Smooth muscle cell (in vitro differentiated cells): ENCODE results near the gene PCDH15. TPM values are rescaled to one million over a fixed set of nuclear protein-coding genes. Genes with fewer than 3 reads are reported as not detected.

Source experiments
- DNase-seq: peaks from one replicate; lab custom pipeline; 2025; ENCODE audit not compliant: unreplicated experiment; lab: John Stamatoyannopoulos, UW
- H2AFZ ChIP-seq: fragments of 200-600 bp; sonication (generic); 2 replicates; pipeline ENCODE4 v1.6.0; 2016; ENCODE audit warnings: antibody characterized with exemption, low read depth, mild to moderate bottlenecking
- H3F3A ChIP-seq: fragments of 200-600 bp; sonication (generic); 2 replicates; pipeline ENCODE4 v1.6.0; 2017; ENCODE audit warnings: antibody characterized with exemption, low read depth
- H3K27ac ChIP-seq: fragments of 200-600 bp; sonication (generic); 2 replicates; pipeline ENCODE4 v1.5.1; 2016; ENCODE audit warnings: low read depth, mild to moderate bottlenecking
- H3K27me3 ChIP-seq: fragments of 200-600 bp; sonication (generic); 2 replicates; pipeline ENCODE4 v1.6.1; 2016; ENCODE audit warnings: low read depth, mild to moderate bottlenecking
- H3K36me3 ChIP-seq: fragments of 200-600 bp; sonication (generic); 2 replicates; pipeline ENCODE4 v1.5.1; 2016; ENCODE audit warnings: low read depth
- H3K4me1 ChIP-seq: fragments of 200-600 bp; sonication (generic); 2 replicates; pipeline ENCODE4 v1.5.1; 2016; ENCODE audit warnings: low read depth
- H3K4me2 ChIP-seq: fragments of 200-600 bp; sonication (generic); 2 replicates; pipeline ENCODE4 v1.6.0; 2016; ENCODE audit warnings: mild to moderate bottlenecking
- H3K4me3 ChIP-seq: fragments of 200-600 bp; sonication (generic); 2 replicates; pipeline ENCODE4 v1.5.1; 2016; ENCODE audit warnings: mild to moderate bottlenecking
- H3K79me2 ChIP-seq: fragments of 200-600 bp; sonication (generic); 2 replicates; pipeline ENCODE4 v1.6.0; 2016; ENCODE audit warnings: low read depth, mild to moderate bottlenecking
- H3K9ac ChIP-seq: fragments of 200-600 bp; sonication (generic); 2 replicates; pipeline ENCODE4 v1.6.0; 2016; ENCODE audit warnings: low read depth
- H3K9me3 ChIP-seq: fragments of 200-600 bp; sonication (generic); replicated peaks from 2 replicates; pipeline ENCODE4 v1.5.1; 2016; ENCODE audit warnings: low read depth
- H4K20me1 ChIP-seq: fragments of 200-600 bp; sonication (generic); 2 replicates; pipeline ENCODE4 v1.6.0; 2016; ENCODE audit warnings: low read depth
- WGBS: methylation state at CpG from one replicate; pipeline ENCODE4 v1.1.7; 2016; ENCODE audit warnings: low lambda C conversion rate; 5-methylcytosine and 5-hydroxymethylcytosine counted together
- polyA plus RNA-seq: library from polyadenylated mRNA; unstranded; fragments of >200 nt; fragmentation: Nextera tagmentation; extraction: Ambion mirVana; gene quantifications from 2 replicates; pipeline ENCODE4 v1.2.1, GENCODE V29; 2016
- total RNA-seq: library from RNA; depleted of rRNA; stranded (reverse); fragments of >200 nt; gene quantifications from 2 replicates; pipeline ENCODE4 v1.2.3, GENCODE V29; 2014
- TF ChIP-seq, protein P1 (sequence below): fragments of 200-600 bp; sonication (generic); IDR thresholded peaks from 2 replicates; pipeline ENCODE4 v1.5.1; 2017; ENCODE audit warnings: borderline replicate concordance, mild to moderate bottlenecking, antibody characterized with exemption; ENCODE audit not compliant: insufficient read depth, poor library complexity, severe bottlenecking

The PCDH15 gene
- total and polyA plus RNA-seq, 2 experiments from 2014 or later: not detected

- Histone ChIP-seq H3K27ac (no peak overlapping the region), H3K9me3 (no peaks in the 10 kb centered on the region), H3K79me2 (no peaks in the 10 kb centered on the region), H3K27me3 (no peaks in the 10 kb centered on the region), H3K4me1 (no peaks in the 10 kb centered on the region), H3K9ac (no peak overlapping the region), H3K4me2 (no peak overlapping the region), H3K36me3 (no peaks in the 10 kb centered on the region), H2AFZ (no peak overlapping the region), H3K4me3 (no peak overlapping the region), H3F3A (no peaks in the 10 kb centered on the region), H4K20me1 (no peaks in the 10 kb centered on the region)
- no peak for DNase-seq
- 87% methylated on average over 1 of the region's 1 CpG for WGBS
- TF ChIP-seq, protein P1, sequence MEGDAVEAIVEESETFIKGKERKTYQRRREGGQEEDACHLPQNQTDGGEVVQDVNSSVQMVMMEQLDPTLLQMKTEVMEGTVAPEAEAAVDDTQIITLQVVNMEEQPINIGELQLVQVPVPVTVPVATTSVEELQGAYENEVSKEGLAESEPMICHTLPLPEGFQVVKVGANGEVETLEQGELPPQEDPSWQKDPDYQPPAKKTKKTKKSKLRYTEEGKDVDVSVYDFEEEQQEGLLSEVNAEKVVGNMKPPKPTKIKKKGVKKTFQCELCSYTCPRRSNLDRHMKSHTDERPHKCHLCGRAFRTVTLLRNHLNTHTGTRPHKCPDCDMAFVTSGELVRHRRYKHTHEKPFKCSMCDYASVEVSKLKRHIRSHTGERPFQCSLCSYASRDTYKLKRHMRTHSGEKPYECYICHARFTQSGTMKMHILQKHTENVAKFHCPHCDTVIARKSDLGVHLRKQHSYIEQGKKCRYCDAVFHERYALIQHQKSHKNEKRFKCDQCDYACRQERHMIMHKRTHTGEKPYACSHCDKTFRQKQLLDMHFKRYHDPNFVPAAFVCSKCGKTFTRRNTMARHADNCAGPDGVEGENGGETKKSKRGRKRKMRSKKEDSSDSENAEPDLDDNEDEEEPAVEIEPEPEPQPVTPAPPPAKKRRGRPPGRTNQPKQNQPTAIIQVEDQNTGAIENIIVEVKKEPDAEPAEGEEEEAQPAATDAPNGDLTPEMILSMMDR: no peak
Observed at GRCh38 chr10:54667136-54667535, 133.9 kb downstream of the PCDH15 start.

DNA sequence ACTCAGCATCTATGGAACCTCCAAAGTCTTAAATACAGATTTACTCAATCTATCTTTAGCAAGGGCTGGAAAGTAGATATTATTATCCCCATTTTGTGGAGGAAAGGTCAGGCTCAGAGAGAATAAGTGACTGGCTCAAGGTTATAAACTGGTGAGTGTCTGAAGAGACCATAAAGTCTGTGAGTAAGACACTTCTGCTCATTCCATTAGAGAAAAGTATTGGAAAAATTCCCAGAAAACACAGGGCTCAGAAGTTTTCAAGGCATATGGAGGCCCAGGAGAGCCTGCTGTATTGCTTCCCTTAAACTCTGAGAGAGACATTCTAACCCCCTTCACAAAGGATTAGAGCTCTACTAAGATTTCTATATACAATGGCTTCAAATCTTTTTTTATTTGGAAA, 134.8 kb downstream of the PCDH15 start:
- H3K79me2 ChIP-seq: no peaks in the 10 kb centered on the region
- no peak overlapping the region for H3K4me3 ChIP-seq
- TF ChIP-seq, protein P1: no peak
- H4K20me1 ChIP-seq: no peaks in the 10 kb centered on the region
- H3K27ac ChIP-seq: no peak overlapping the region
- no peak overlapping the region for H3K4me2 ChIP-seq
- no peaks in the 10 kb centered on the region for H3K36me3 ChIP-seq
- no peak overlapping the region for H3K9ac ChIP-seq
- H2AFZ ChIP-seq: no peak overlapping the region
- H3K27me3 ChIP-seq: no peaks in the 10 kb centered on the region
- H3K9me3 ChIP-seq: no peaks in the 10 kb centered on the region
- DNase-seq: no peak
- no peaks in the 10 kb centered on the region for H3F3A ChIP-seq
- H3K4me1 ChIP-seq: no peaks in the 10 kb centered on the region

DNA sequence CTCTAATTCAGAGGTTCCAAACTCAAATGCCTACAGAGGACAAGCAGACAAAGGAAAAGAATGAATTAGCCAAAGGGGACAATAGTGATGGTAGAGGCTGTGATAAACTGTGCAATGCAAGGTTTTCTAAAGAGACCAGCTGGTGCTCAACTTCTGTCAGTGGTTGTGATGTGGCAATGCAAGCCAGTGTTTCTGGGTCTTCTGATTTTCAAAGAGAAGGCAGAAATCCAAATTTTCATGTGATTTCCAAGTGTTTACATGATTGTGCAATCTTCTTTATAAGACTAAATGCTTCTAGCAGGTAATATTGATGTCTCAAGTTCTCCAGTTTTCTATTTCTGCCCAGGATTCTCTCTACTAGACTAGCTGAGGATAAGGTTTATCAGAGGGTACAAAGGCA, 135.9 kb downstream of the PCDH15 start:
- no peak overlapping the region for H3K27ac ChIP-seq
- H3K79me2 ChIP-seq: no peaks in the 10 kb centered on the region
- no peaks in the 10 kb centered on the region for H3K9me3 ChIP-seq
- no peaks in the 10 kb centered on the region for H3K4me1 ChIP-seq
- no peak overlapping the region for H3K4me3 ChIP-seq
- no peak for DNase-seq
- H3K27me3 ChIP-seq: no peaks in the 10 kb centered on the region
- H3K9ac ChIP-seq: no peak overlapping the region
- no peaks in the 10 kb centered on the region for H3K36me3 ChIP-seq
- no peaks in the 10 kb centered on the region for H3F3A ChIP-seq
- H2AFZ ChIP-seq: no peak overlapping the region
- TF ChIP-seq, protein P1: no peak
- no peaks in the 10 kb centered on the region for H4K20me1 ChIP-seq
- H3K4me2 ChIP-seq: no peak overlapping the region

DNA sequence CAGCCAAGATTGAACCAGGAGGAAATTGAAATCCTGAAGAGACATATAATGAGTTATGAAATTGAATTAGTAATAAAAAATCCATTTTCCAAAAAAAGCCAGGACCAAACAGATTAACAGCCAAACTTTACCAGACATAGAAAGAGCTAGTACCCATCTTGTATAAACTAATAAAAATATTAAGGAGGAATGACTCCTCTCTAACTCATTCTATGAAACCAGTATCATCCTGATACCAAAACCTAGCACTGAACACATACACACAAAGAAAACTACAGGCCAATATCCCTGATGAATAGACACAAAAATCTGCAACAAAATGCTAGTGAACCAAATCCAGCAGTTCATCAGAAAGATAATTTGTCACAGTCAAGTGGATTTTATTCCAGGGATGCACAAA, 140.6 kb downstream of the PCDH15 start:
- TF ChIP-seq, protein P1: no peak
- H3K36me3 ChIP-seq: no peaks in the 10 kb centered on the region
- H3K9me3 ChIP-seq: no peaks in the 10 kb centered on the region
- H4K20me1 ChIP-seq: no peaks in the 10 kb centered on the region
- no peak overlapping the region for H3K9ac ChIP-seq
- H2AFZ ChIP-seq: no peak overlapping the region
- no peak for DNase-seq
- H3K4me3 ChIP-seq: no peak overlapping the region
- no peaks in the 10 kb centered on the region for H3F3A ChIP-seq
- no peak overlapping the region for H3K27ac ChIP-seq
- no peaks in the 10 kb centered on the region for H3K27me3 ChIP-seq
- H3K4me1 ChIP-seq: no peaks in the 10 kb centered on the region
- no peak overlapping the region for H3K4me2 ChIP-seq
- no peaks in the 10 kb centered on the region for H3K79me2 ChIP-seq
